Measurements from ENCODE around the gene ADARB1. TPM values are rescaled to one million over a fixed set of nuclear protein-coding genes. Genes with fewer than 3 reads are reported as not detected.

ADARB1 gene
- total and polyA plus RNA-seq, 2 donors = 11.9 to 14.6 TPM

GRCh38 chr21:45259206-45259840 is 184.9 kb downstream of the ADARB1 start:
- Histone ChIP-seq H3K4me1 (ENCODE audit: control insufficient read depth in 2 of 2, insufficient read depth in 2 of 2, low read length in 2 of 2) (peaks cover 0 to 32% of the 10 kb centered on the region in 2 donors), H3K36me3 (ENCODE audit: control insufficient read depth in 2 of 2, insufficient read depth in 2 of 2, low read length in 1 of 2) (peaks cover 3 to 11% of the 10 kb centered on the region in 2 donors), H3K27me3 (ENCODE audit: control insufficient read depth in 2 of 2, insufficient read depth in 1 of 2, low read length in 1 of 2) (peaks cover 0 to 16% of the 10 kb centered on the region in 2 donors), H3K9me3 (ENCODE audit: control insufficient read depth in 2 of 2, insufficient read depth in 1 of 2, low read length in 1 of 2) (no peaks in the 10 kb centered on the region), H3K4me3 (ENCODE audit: low read length in 2 of 2) (no peak overlapping the region), H3K27ac (ENCODE audit: low read depth in 1 of 2, low read length in 1 of 2) (no peak overlapping the region)
- whole genome bisulfite sequencing = 94% methylated on average over 17 of the region's 17 CpGs
- no peak for DNase-seq (ENCODE audit: low read depth in 6 of 9, low spot score in 9 of 9)

GRCh38 chr21:45260191-45260825 is 185.9 kb downstream of the ADARB1 start:
- peaks cover 0 to 4% of the 10 kb centered on the region in 2 donors for H3K9me3 ChIP-seq (ENCODE audit: control insufficient read depth in 2 of 2, insufficient read depth in 1 of 2, low read length in 1 of 2)
- peaks cover 0 to 27% of the 10 kb centered on the region in 2 donors for H3K4me1 ChIP-seq (ENCODE audit: control insufficient read depth in 2 of 2, insufficient read depth in 2 of 2, low read length in 2 of 2)
- H3K36me3 ChIP-seq (ENCODE audit: control insufficient read depth in 2 of 2, insufficient read depth in 2 of 2, low read length in 1 of 2) = peaks cover 9 to 21% of the 10 kb centered on the region in 2 donors
- no peak overlapping the region for H3K4me3 ChIP-seq (ENCODE audit: low read length in 2 of 2)
- 82% methylated on average over 5 of the region's 5 CpGs for WGBS
- peaks cover 0 to 16% of the 10 kb centered on the region in 2 donors for H3K27me3 ChIP-seq (ENCODE audit: control insufficient read depth in 2 of 2, insufficient read depth in 1 of 2, low read length in 1 of 2)
- no peak overlapping the region for H3K27ac ChIP-seq (ENCODE audit: low read depth in 1 of 2, low read length in 1 of 2)
- DNase-seq (ENCODE audit: low read depth in 6 of 9, low spot score in 9 of 9) = no peak

- H3K9me3 ChIP-seq (ENCODE audit: control insufficient read depth in 2 of 2, insufficient read depth in 1 of 2, low read length in 1 of 2) = peaks cover 0 to 4% of the 10 kb centered on the region in 2 donors
- no peak for DNase-seq (ENCODE audit: low read depth in 6 of 9, low spot score in 9 of 9)
- H3K36me3 ChIP-seq (ENCODE audit: control insufficient read depth in 2 of 2, insufficient read depth in 2 of 2, low read length in 1 of 2) = peaks cover 16 to 29% of the 10 kb centered on the region in 2 donors
- WGBS = 96% methylated on average over 10 of the region's 10 CpGs
- no peak overlapping the region for H3K4me3 ChIP-seq (ENCODE audit: low read length in 2 of 2)
- peaks cover 0 to 26% of the 10 kb centered on the region in 2 donors for H3K4me1 ChIP-seq (ENCODE audit: control insufficient read depth in 2 of 2, insufficient read depth in 2 of 2, low read length in 2 of 2)
- no peak overlapping the region for H3K27ac ChIP-seq (ENCODE audit: low read depth in 1 of 2, low read length in 1 of 2)
- peaks cover 0 to 16% of the 10 kb centered on the region in 2 donors for H3K27me3 ChIP-seq (ENCODE audit: control insufficient read depth in 2 of 2, insufficient read depth in 1 of 2, low read length in 1 of 2)
Observed at GRCh38 chr21:45261093-45261492, 186.7 kb downstream of the ADARB1 start.

DNA sequence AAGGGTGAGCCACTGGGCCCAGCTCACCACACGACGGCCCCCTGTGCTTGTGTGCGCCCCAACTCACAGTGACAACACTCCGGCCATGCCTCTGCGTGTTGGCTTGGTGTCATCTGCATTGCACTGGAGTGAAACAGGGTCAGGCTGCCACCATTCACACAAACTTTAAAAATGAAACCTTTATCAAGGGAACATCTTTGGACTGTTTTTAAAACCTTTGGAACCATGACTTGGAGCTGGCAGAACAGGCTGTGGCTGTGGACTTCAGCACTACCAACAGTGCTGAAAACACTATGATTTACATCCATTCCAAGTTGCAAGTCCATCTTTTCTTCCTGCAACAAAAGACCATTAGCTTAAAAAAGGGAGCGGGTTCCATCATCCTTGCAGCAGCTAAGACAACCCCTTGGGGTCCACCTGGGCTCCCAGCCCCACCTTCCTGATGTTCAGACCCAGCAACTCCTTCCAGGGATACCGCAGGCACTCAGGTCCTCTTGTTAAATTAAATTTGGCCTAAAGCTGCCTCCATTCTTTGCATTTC is 187.7 kb downstream of the ADARB1 start:
- no peak for DNase-seq (ENCODE audit: low read depth in 6 of 9, low spot score in 9 of 9)
- Histone ChIP-seq H3K4me3 (ENCODE audit: low read length in 2 of 2) (no peak overlapping the region), H3K27ac (ENCODE audit: low read depth in 1 of 2, low read length in 1 of 2) (no peak overlapping the region), H3K27me3 (ENCODE audit: control insufficient read depth in 2 of 2, insufficient read depth in 1 of 2, low read length in 1 of 2) (peaks cover 0 to 7% of the 10 kb centered on the region in 2 donors), H3K4me1 (ENCODE audit: control insufficient read depth in 2 of 2, insufficient read depth in 2 of 2, low read length in 2 of 2) (peaks cover 0 to 26% of the 10 kb centered on the region in 2 donors), H3K36me3 (ENCODE audit: control insufficient read depth in 2 of 2, insufficient read depth in 2 of 2, low read length in 1 of 2) (peaks cover 21 to 37% of the 10 kb centered on the region in 2 donors), H3K9me3 (ENCODE audit: control insufficient read depth in 2 of 2, insufficient read depth in 1 of 2, low read length in 1 of 2) (peaks cover 0 to 4% of the 10 kb centered on the region in 2 donors)
- WGBS = 96% methylated on average over 7 of the region's 7 CpGs

GRCh38 chr21:45262616-45263015 is 188.2 kb downstream of the ADARB1 start:
- Histone ChIP-seq H3K9me3 (ENCODE audit: control insufficient read depth in 2 of 2, insufficient read depth in 1 of 2, low read length in 1 of 2) (peaks cover 0 to 4% of the 10 kb centered on the region in 2 donors), H3K4me3 (ENCODE audit: low read length in 2 of 2) (no peak overlapping the region), H3K27me3 (ENCODE audit: control insufficient read depth in 2 of 2, insufficient read depth in 1 of 2, low read length in 1 of 2) (peaks cover 0 to 2% of the 10 kb centered on the region in 2 donors), H3K36me3 (ENCODE audit: control insufficient read depth in 2 of 2, insufficient read depth in 2 of 2, low read length in 1 of 2) (peaks cover 26 to 41% of the 10 kb centered on the region in 2 donors), H3K27ac (ENCODE audit: low read depth in 1 of 2, low read length in 1 of 2) (no peak overlapping the region), H3K4me1 (ENCODE audit: control insufficient read depth in 2 of 2, insufficient read depth in 2 of 2, low read length in 2 of 2) (peaks cover 0 to 22% of the 10 kb centered on the region in 2 donors)
- WGBS = 98% methylated on average over 11 of the region's 11 CpGs
- DNase-seq (ENCODE audit: low read depth in 6 of 9, low spot score in 9 of 9) = no peak

DNA sequence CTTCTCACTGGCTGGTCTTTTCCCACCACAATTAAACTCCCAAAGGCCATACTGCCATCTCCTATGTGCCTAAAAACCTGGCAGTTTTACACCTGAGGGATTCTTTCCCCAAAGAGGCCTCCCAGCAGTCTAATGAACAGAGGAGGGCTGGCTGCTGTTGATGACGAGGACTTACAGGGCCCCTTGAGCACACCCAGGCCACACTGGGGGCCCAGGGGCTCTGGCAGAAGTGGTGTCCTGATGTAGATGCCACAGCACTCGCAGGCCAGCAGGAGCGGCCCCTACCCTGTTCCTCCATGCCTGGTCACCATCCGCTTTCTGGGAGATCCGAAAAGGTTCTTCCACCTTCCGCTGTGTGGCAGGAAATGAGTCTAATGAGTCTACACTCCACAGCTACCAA is 189.2 kb downstream of the ADARB1 start:
- H3K27ac ChIP-seq (ENCODE audit: low read depth in 1 of 2, low read length in 1 of 2) = no peak overlapping the region
- no peak for DNase-seq (ENCODE audit: low read depth in 6 of 9, low spot score in 9 of 9)
- no peaks in the 10 kb centered on the region for H3K27me3 ChIP-seq (ENCODE audit: control insufficient read depth in 2 of 2, insufficient read depth in 1 of 2, low read length in 1 of 2)
- no peak overlapping the region for H3K4me3 ChIP-seq (ENCODE audit: low read length in 2 of 2)
- H3K4me1 ChIP-seq (ENCODE audit: control insufficient read depth in 2 of 2, insufficient read depth in 2 of 2, low read length in 2 of 2) = peaks cover 0 to 18% of the 10 kb centered on the region in 2 donors
- H3K36me3 ChIP-seq (ENCODE audit: control insufficient read depth in 2 of 2, insufficient read depth in 2 of 2, low read length in 1 of 2) = peaks cover 27 to 41% of the 10 kb centered on the region in 2 donors
- 97% methylated on average over 6 of the region's 6 CpGs for WGBS
- H3K9me3 ChIP-seq (ENCODE audit: control insufficient read depth in 2 of 2, insufficient read depth in 1 of 2, low read length in 1 of 2) = peaks cover 0 to 4% of the 10 kb centered on the region in 2 donors

GRCh38 chr21:45264146-45264911 is 189.9 kb downstream of the ADARB1 start:
- H3K9me3 ChIP-seq (ENCODE audit: control insufficient read depth in 2 of 2, insufficient read depth in 1 of 2, low read length in 1 of 2) = peaks cover 0 to 4% of the 10 kb centered on the region in 2 donors
- H3K4me3 ChIP-seq (ENCODE audit: low read length in 2 of 2) = no peak overlapping the region
- WGBS = 98% methylated on average over 23 of the region's 23 CpGs
- H3K27ac ChIP-seq (ENCODE audit: low read depth in 1 of 2, low read length in 1 of 2) = no peak overlapping the region
- H3K4me1 ChIP-seq (ENCODE audit: control insufficient read depth in 2 of 2, insufficient read depth in 2 of 2, low read length in 2 of 2) = peaks cover 0 to 18% of the 10 kb centered on the region in 2 donors
- H3K36me3 ChIP-seq (ENCODE audit: control insufficient read depth in 2 of 2, insufficient read depth in 2 of 2, low read length in 1 of 2) = peaks cover 27 to 41% of the 10 kb centered on the region in 2 donors
- no peak for DNase-seq (ENCODE audit: low read depth in 6 of 9, low spot score in 9 of 9)
- H3K27me3 ChIP-seq (ENCODE audit: control insufficient read depth in 2 of 2, insufficient read depth in 1 of 2, low read length in 1 of 2) = no peaks in the 10 kb centered on the region

- Histone ChIP-seq H3K27ac (ENCODE audit: low read depth in 1 of 2, low read length in 1 of 2) (no peak overlapping the region), H3K4me1 (ENCODE audit: control insufficient read depth in 2 of 2, insufficient read depth in 2 of 2, low read length in 2 of 2) (peaks cover 0 to 18% of the 10 kb centered on the region in 2 donors), H3K36me3 (ENCODE audit: control insufficient read depth in 2 of 2, insufficient read depth in 2 of 2, low read length in 1 of 2) (peaks cover 32 to 46% of the 10 kb centered on the region in 2 donors), H3K27me3 (ENCODE audit: control insufficient read depth in 2 of 2, insufficient read depth in 1 of 2, low read length in 1 of 2) (no peaks in the 10 kb centered on the region), H3K4me3 (ENCODE audit: low read length in 2 of 2) (no peak overlapping the region), H3K9me3 (ENCODE audit: control insufficient read depth in 2 of 2, insufficient read depth in 1 of 2, low read length in 1 of 2) (peaks cover 0 to 8% of the 10 kb centered on the region in 2 donors)
- 98% methylated on average over 34 of the region's 34 CpGs for WGBS
- no peak for DNase-seq (ENCODE audit: low read depth in 6 of 9, low spot score in 9 of 9)
Observed at GRCh38 chr21:45264912-45265515, 190.6 kb downstream of the ADARB1 start.

Measured in thymus (tissue), 11 donors.